ENCODE measurements around the gene FAM117A.

GRCh38 chr17:49727380-49727779, 36.6 kb downstream of the FAM117A start:
- TF ChIP-seq CTCF (IDR thresholded peaks at IDR 0.05) (no peak), TP53 (CRISPR knock-in tag; IDR thresholded peaks at IDR 0.05) (no peak), POLR2A (IDR thresholded peaks at IDR 0.05; ENCODE audit: low read length) (no peak), USF2 (IDR thresholded peaks at IDR 0.05) (no peak), FOSL2 (IDR thresholded peaks at IDR 0.05) (no peak), FOSL2 (CRISPR knock-in tag; IDR thresholded peaks at IDR 0.05) (no peak)
